Measurements from ENCODE around the gene COPS6.

DNA sequence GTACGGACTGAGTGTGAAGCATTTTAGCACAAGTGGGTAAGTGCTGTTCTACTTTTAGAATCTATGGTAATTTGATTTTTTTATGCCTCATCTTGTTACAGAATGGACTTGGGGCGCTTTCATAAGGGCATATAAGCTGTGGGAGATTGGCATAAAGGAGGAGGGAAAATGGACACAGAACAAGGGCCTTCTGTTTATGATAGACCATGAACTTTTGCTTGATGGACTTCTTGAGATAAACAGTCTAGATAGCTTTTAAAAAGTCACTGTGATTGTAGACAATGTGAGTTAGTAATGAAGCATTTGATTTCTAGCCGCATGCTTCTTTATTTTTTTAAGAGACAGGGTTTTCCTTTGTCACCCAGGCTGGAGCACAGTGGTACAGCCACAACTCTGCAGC lies 37.2 kb upstream of the COPS6 start:
- TF ChIP-seq POLR2AphosphoS5 (IDR thresholded peaks at IDR 0.05), result no peak
- TF ChIP-seq, protein P1, sequence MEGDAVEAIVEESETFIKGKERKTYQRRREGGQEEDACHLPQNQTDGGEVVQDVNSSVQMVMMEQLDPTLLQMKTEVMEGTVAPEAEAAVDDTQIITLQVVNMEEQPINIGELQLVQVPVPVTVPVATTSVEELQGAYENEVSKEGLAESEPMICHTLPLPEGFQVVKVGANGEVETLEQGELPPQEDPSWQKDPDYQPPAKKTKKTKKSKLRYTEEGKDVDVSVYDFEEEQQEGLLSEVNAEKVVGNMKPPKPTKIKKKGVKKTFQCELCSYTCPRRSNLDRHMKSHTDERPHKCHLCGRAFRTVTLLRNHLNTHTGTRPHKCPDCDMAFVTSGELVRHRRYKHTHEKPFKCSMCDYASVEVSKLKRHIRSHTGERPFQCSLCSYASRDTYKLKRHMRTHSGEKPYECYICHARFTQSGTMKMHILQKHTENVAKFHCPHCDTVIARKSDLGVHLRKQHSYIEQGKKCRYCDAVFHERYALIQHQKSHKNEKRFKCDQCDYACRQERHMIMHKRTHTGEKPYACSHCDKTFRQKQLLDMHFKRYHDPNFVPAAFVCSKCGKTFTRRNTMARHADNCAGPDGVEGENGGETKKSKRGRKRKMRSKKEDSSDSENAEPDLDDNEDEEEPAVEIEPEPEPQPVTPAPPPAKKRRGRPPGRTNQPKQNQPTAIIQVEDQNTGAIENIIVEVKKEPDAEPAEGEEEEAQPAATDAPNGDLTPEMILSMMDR (IDR thresholded peaks at IDR 0.05), result no peak
